Measurements from ENCODE around the gene SNX7. TPM values are rescaled to one million over a fixed set of nuclear protein-coding genes. Genes with fewer than 3 reads are reported as not detected.

SNX7 gene
- total RNA-seq, 2 experiments from 2014 or later, result 0.18 TPM; not detected in 1

DNA sequence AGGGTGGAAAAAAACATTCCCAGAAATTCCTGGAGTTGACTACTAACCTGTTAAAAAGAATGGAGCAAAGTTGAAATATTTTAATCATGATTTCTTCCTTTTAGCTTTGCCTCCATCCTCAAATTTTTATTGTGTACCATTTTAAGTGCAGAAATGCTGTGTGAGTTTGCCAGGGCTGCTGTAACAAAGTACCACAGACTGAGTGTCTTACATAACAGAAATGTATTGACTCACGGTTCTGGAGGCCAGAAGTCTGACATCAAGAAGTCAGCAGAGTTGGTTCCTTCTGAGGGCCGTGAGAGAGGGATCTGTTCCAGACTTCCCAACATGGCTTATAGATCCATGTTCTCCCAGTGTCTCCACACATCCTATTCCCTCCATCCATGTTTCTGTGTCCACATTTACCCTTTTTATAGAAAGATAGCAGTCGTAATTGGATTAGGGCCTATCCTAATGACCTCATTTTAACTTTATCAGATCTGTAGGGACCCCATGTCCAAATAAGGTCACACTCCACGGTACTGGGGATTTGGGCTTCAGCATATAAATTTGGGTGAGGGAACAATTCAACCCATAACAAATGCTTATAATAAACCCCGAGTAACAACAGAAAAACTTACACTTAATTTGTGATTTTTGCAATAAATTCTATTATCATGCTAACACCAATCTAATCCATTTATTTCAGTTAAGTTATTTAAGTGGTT, 12.7 kb downstream of the SNX7 start:
- Mint-ChIP-seq H3K27ac (no peak overlapping the region), H3K9me3 (peaks cover 2% of the 10 kb centered on the region), H3K4me1 (no peaks in the 10 kb centered on the region), H3K36me3 (ENCODE audit: low read depth) (no peaks in the 10 kb centered on the region), H3K4me3 (no peak overlapping the region), H3K27me3 (peaks cover 1% of the 10 kb centered on the region)
- POLR2A ChIA-PET, result no interaction called here
- CTCF ChIA-PET, result no interaction called here
- DNase-seq, result no peak

DNA sequence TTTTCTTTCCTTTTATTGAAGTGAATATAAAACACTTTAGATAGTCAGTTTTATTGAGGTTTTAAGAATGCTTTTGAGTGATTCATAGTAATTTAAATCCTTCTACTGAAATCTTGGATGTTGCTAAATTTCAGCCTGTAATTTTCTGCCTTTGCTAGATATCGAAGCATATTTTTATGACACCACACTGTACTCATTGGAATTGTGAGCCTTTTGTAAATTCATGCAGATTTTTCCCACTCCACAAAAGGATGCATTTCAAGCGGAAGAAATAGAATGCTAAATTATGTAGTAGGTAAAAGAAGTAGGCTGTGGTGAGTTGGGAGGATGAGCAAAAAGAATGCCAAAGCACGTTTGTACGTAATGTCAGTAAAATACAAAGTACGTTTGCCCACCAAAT, 13.8 kb downstream of the SNX7 start:
- Mint-ChIP-seq H3K27me3 (peaks cover 1% of the 10 kb centered on the region), H3K36me3 (ENCODE audit: low read depth) (no peaks in the 10 kb centered on the region), H3K4me3 (no peak overlapping the region), H3K9me3 (peaks cover 2% of the 10 kb centered on the region), H3K4me1 (no peaks in the 10 kb centered on the region), H3K27ac (no peak overlapping the region)
- CTCF ChIA-PET, result no interaction called here
- no peak for DNase-seq
- POLR2A ChIA-PET, result no interaction called here

DNA sequence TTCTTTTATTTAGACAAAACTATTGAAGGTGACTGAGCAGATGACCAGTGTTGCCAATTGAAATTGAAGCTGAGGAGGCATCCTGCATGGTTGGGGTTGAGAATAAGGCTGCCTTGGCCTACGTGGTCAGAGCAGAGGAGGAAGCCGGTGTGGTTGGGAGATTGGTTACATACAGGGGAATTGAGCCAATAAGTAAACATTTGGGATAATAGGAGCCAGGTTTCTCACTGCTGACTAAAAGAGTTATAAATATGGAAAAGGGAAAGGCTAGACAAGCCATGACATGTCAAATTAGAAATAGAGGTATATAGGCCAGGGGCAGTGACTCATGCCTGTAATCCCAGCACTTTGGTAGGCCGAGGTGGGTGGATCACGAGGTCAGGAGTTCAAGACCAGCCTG, 15.8 kb downstream of the SNX7 start:
- DNase-seq, result no peak
- no peak overlapping the region for H3K4me3 Mint-ChIP-seq
- no peaks in the 10 kb centered on the region for H3K36me3 Mint-ChIP-seq (ENCODE audit: low read depth)
- peaks cover 2% of the 10 kb centered on the region for H3K9me3 Mint-ChIP-seq
- no peaks in the 10 kb centered on the region for H3K27me3 Mint-ChIP-seq
- H3K27ac Mint-ChIP-seq, result no peak overlapping the region
- no peaks in the 10 kb centered on the region for H3K4me1 Mint-ChIP-seq
- ChIA-PET CTCF (no interaction called here), POLR2A (no interaction called here)

DNA sequence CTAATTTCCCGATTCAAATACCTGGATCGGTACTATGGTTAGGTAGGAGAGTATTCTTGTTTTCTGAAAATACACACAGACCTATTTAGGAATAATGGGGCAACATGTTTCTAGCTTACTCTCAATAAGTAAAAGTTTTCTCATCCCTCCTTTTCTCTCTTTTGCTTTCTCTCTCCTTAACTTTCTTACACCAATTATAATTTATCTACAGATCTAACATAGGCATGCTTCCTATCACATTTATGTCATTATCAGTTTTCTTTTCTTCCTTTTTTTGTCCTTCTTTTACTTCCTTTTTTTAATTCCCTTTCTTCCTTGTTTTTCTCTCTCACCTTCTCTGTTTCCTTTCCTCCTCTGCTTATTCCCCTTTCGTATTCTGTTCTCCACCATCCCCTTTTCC, 20.3 kb downstream of the SNX7 start:
- ChIA-PET CTCF (no interaction called here), POLR2A (no interaction called here)
- no peak for DNase-seq
- Mint-ChIP-seq H3K27me3 (no peaks in the 10 kb centered on the region), H3K4me1 (no peaks in the 10 kb centered on the region), H3K27ac (no peak overlapping the region), H3K9me3 (peaks cover 2% of the 10 kb centered on the region), H3K36me3 (ENCODE audit: low read depth) (no peaks in the 10 kb centered on the region), H3K4me3 (no peak overlapping the region)

DNA sequence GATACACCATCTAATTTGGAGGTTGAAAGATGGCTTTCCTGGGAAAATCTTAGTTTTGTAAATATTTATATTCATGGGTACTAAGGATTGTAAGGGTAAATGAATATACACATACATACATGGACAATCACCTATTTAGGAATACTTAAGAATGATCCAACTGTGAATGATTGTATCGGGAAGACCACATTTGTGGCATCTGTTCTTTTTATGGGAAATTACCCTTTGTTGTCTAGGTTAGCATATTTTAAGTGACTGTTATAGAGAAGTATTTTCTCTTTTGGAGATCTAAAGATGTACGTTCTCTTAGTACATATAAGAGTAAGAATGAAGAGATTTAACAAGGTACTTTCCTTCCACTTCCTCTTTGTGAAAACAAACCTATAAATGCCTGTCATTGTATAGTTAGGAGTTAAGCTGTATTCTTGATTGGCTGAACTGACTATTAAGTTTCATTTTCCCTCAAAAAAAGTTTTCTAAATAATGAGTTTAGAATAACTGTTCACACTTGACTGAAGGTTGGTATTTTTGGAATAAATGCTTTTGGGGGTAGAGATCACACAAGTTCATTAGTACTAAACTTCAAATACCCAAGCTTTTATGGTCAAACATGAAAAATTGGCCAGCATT, 26.7 kb downstream of the SNX7 start:
- DNase-seq, result no peak
- no peaks in the 10 kb centered on the region for H3K27me3 Mint-ChIP-seq
- no peaks in the 10 kb centered on the region for H3K4me1 Mint-ChIP-seq
- no peak overlapping the region for H3K27ac Mint-ChIP-seq
- H3K4me3 Mint-ChIP-seq, result no peak overlapping the region
- no peaks in the 10 kb centered on the region for H3K36me3 Mint-ChIP-seq (ENCODE audit: low read depth)
- ChIA-PET POLR2A (no interaction called here), CTCF (no interaction called here)
- no peaks in the 10 kb centered on the region for H3K9me3 Mint-ChIP-seq

DNA sequence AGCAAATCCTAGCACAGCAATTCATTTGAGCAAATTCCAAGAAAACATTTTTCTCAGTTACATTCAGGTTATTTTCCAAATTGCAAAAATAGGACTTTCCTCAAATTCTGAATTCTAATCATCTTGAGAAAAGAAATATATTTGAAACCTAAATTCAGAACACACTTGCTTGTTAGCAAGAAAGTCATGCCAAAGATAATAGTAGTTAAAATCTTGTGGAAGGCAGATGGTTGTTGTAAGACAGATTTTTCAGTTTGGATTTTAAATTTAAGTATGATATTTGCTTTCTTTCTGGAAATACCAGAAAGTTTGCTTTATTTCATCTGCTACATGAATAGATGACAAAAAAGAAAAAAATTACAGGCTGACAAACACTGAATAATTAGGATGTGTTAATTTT, 29.1 kb downstream of the SNX7 start:
- Mint-ChIP-seq H3K36me3 (ENCODE audit: low read depth) (no peaks in the 10 kb centered on the region), H3K9me3 (no peaks in the 10 kb centered on the region), H3K27ac (no peak overlapping the region), H3K4me1 (no peaks in the 10 kb centered on the region), H3K27me3 (no peaks in the 10 kb centered on the region), H3K4me3 (no peak overlapping the region)
- CTCF ChIA-PET, result no interaction called here
- POLR2A ChIA-PET, result no interaction called here
- DNase-seq, result no peak

DNA sequence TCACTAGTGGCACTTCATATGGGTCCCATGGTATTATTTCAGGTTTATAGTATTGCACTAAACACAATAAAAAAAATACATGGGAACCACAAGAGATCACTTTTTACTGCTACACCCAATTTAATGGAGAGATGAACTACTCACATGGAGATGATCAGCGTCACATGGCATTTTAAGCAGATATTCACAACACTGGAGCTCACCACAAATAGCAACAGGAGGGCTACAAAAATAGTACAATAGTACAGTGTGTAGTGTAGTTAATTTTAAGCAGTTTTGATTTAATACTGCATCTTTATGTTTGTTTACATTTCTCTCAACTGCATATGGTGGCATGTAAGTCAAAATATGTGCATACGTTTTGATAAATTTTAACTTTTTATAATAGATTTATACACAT, 31.0 kb downstream of the SNX7 start:
- no peaks in the 10 kb centered on the region for H3K36me3 Mint-ChIP-seq (ENCODE audit: low read depth)
- CTCF ChIA-PET, result no interaction called here
- no peaks in the 10 kb centered on the region for H3K9me3 Mint-ChIP-seq
- H3K27me3 Mint-ChIP-seq, result no peaks in the 10 kb centered on the region
- H3K4me1 Mint-ChIP-seq, result no peaks in the 10 kb centered on the region
- H3K4me3 Mint-ChIP-seq, result no peak overlapping the region
- POLR2A ChIA-PET, result no interaction called here
- no peak for DNase-seq
- H3K27ac Mint-ChIP-seq, result no peak overlapping the region

DNA sequence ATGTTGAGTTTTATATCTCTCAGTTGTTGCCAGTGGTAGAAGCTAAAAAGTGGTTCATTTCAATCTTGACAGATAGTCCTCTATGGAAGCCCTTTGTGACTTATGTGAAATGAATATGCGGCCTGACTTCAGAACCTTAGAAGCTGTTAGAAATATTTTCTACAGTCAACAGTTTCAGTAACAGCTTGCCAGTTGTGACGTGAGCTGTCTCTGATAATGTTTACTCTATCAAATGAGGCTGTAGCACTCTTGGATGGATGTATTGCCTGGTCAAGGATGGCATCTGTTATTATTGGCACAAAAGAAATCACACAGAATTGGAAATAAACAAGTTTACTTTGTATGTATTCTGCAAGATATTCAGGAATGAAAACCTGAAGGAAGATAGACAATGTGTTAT, 31.9 kb downstream of the SNX7 start:
- ChIA-PET CTCF (no interaction called here), POLR2A (no interaction called here)
- Mint-ChIP-seq H3K4me1 (no peaks in the 10 kb centered on the region), H3K9me3 (no peaks in the 10 kb centered on the region), H3K36me3 (ENCODE audit: low read depth) (no peaks in the 10 kb centered on the region), H3K27ac (no peak overlapping the region), H3K4me3 (no peak overlapping the region), H3K27me3 (no peaks in the 10 kb centered on the region)
- DNase-seq, result no peak

DNA sequence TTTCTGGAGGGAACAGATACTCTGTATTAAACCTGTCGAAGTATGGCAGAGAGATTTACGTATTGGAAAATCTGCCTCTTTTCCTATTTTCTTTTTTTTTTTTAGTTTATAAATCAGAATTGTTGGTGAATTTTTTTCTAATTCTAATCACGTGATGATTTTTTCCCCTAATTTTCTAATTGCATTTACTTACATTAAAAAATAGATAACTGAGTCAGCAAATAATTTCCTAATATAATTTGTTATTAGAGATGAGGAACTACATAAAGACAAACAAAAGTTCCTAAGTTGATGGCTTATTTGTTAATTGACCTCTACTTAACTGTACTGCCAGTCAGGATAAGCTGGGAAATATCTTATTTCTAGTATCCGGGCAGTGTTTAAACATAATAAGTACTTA, 34.6 kb downstream of the SNX7 start:
- no peaks in the 10 kb centered on the region for H3K4me1 Mint-ChIP-seq
- no peak overlapping the region for H3K27ac Mint-ChIP-seq
- ChIA-PET CTCF (no interaction called here), POLR2A (no interaction called here)
- H3K4me3 Mint-ChIP-seq, result no peak overlapping the region
- no peaks in the 10 kb centered on the region for H3K27me3 Mint-ChIP-seq
- no peaks in the 10 kb centered on the region for H3K36me3 Mint-ChIP-seq (ENCODE audit: low read depth)
- no peaks in the 10 kb centered on the region for H3K9me3 Mint-ChIP-seq
- DNase-seq, result no peak

DNA sequence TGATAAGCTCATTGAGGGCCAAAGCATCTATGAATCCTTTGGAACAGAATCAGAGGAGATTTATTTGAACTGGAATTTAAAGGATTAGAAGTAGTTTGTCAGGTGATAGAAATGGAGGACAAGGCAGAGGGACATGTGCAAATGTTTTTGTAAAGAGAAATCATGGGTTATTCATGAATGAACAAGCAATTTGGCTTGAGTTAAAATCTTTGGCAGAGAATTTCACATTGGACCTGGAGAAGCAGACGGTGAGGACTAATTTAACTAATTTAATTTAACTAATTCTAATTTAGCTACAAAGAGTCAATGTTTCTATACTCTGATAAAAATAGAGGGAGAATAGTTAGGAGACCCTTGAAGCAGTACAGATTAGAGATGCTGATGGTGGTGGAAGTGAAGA, 36.3 kb downstream of the SNX7 start:
- Mint-ChIP-seq H3K4me1 (no peaks in the 10 kb centered on the region), H3K36me3 (ENCODE audit: low read depth) (no peaks in the 10 kb centered on the region), H3K9me3 (no peaks in the 10 kb centered on the region), H3K4me3 (no peak overlapping the region), H3K27ac (no peak overlapping the region), H3K27me3 (no peaks in the 10 kb centered on the region)
- DNase-seq, result no peak
- CTCF ChIA-PET, result no interaction called here
- POLR2A ChIA-PET, result no interaction called here

DNA sequence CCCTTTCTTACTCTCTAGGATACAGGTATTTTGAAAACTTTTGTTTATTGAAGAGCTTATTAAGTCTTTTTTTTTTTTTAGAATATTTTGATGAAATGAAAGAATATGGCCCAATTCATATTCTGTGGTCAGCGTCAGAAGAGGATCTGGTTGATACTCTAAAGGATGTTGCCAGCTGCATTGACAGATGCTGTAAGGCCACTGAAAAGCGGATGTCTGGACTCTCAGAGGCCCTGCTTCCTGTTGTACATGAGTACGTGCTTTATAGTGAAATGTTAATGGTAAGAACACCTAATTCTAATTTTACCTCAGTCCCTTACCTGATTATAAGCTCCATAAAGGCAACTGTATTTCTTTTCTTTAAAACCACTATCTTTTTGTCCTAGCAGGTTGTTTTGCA, 37.1 kb downstream of the SNX7 start:
- H3K9me3 Mint-ChIP-seq, result no peaks in the 10 kb centered on the region
- CTCF ChIA-PET, result no interaction called here
- DNase-seq, result no peak
- no peaks in the 10 kb centered on the region for H3K36me3 Mint-ChIP-seq (ENCODE audit: low read depth)
- H3K27ac Mint-ChIP-seq, result no peak overlapping the region
- peaks cover 1% of the 10 kb centered on the region for H3K27me3 Mint-ChIP-seq
- no peaks in the 10 kb centered on the region for H3K4me1 Mint-ChIP-seq
- POLR2A ChIA-PET, result no interaction called here
- no peak overlapping the region for H3K4me3 Mint-ChIP-seq

DNA sequence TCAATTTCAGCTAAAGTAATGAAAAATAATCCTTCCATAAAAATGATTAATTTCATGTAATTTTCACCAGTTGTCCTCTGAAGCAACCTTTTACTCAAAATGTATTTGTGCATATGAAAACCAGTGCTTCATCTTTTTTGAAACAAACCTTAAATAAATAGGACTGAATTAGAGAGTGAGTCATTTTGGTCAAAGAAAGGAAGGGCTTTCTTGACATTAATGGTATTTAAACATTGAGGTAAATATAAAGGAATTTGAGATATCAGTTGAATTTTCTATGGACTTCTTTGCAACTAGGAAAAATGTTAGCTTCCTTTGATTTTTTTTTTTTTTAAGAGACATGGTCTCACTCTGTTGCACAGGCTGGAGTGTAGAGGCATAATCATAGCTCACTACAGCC, 38.7 kb downstream of the SNX7 start:
- POLR2A ChIA-PET, result no interaction called here
- H3K27ac Mint-ChIP-seq, result no peak overlapping the region
- no peaks in the 10 kb centered on the region for H3K4me1 Mint-ChIP-seq
- peaks cover 1% of the 10 kb centered on the region for H3K27me3 Mint-ChIP-seq
- H3K9me3 Mint-ChIP-seq, result no peaks in the 10 kb centered on the region
- H3K36me3 Mint-ChIP-seq (ENCODE audit: low read depth), result no peaks in the 10 kb centered on the region
- H3K4me3 Mint-ChIP-seq, result no peak overlapping the region
- no peak for DNase-seq
- CTCF ChIA-PET, result no interaction called here

DNA sequence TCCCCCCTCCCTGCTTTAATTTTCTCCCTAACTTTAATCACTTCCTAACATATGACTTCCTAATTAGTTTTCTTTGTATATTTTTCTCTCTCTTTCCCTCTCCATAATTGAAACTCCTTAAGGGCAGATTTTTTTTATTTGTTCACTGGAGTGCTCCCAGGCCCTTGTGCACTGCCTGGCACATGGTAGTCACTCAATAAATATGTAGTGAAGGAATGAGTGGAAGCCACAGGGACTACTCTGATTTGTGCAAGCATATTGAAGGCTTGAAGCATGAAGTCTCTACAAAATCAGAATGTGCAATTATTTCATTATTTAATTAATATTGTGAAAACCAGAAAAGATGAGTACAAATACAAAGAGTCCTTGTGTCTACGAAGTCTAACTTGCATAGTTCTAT, 41.5 kb downstream of the SNX7 start:
- Mint-ChIP-seq H3K4me3 (no peak overlapping the region), H3K27me3 (peaks cover 6% of the 10 kb centered on the region), H3K27ac (no peak overlapping the region), H3K36me3 (ENCODE audit: low read depth) (no peaks in the 10 kb centered on the region), H3K4me1 (no peaks in the 10 kb centered on the region), H3K9me3 (no peaks in the 10 kb centered on the region)
- no peak for DNase-seq
- ChIA-PET POLR2A (no interaction called here), CTCF (no interaction called here)

DNA sequence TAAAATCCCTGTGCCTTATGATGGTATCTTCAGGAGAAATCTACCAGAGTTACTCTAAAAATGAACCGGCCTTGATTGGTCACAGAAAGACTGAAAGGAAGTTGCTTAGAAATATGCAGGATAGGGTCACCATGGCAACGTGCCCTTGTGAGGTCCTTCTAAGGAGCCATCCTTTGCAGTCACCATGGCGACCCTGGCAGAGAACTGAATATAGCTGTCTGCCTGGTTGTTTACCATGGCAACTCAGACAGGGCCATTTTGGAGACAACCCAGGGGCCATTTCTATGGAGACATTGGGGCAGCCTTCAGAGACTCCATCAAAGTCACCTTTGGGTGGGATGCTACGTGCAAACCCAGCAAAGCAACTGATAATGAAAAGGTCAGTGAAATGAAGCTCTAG, 43.0 kb downstream of the SNX7 start:
- CTCF ChIA-PET, result no interaction called here
- H3K4me1 Mint-ChIP-seq, result no peaks in the 10 kb centered on the region

More for the DNA sequence above, 43.0 kb downstream of the SNX7 start:
- DNase-seq, result no peak
- POLR2A ChIA-PET, result no interaction called here
- Mint-ChIP-seq H3K4me3 (no peak overlapping the region), H3K27me3 (peaks cover 6% of the 10 kb centered on the region), H3K36me3 (ENCODE audit: low read depth) (no peaks in the 10 kb centered on the region), H3K27ac (no peak overlapping the region), H3K9me3 (no peaks in the 10 kb centered on the region)
